H1 (cell line): ENCODE data around the gene ATP6V0D1. TPM values are rescaled to one million over a fixed set of nuclear protein-coding genes. Genes with fewer than 3 reads are reported as not detected.

Source experiments
- CTCF ChIA-PET: fragments of 300-600 bp; sonication (Branson Sonifier 250); formaldehyde crosslinking; loops from one replicate; lab custom pipeline; 2021; ENCODE audit not compliant: partially characterized antibody; lab: Charles Lee
- POLR2A ChIA-PET: fragments of 300-600 bp; sonication (Branson Sonifier 250); formaldehyde crosslinking; loops from one replicate; lab custom pipeline; 2021; ENCODE audit warnings: inconsistent platforms; ENCODE audit not compliant: partially characterized antibody; lab: Charles Lee
- DNase-seq, 2 experiments: peaks; one replicate each; pipeline versions ENCODE4 v3.0.0 to v3.0.0-alpha.2; 2010 to 2022; ENCODE audit warnings: low spot score in 2 of 2, low read depth in 1 of 2, mixed read lengths in 1 of 2
- FAIRE-seq: peaks from 2 replicates; lab custom pipeline; 2011; peaks lifted over from hg19 to GRCh38; lab: Jason Lieb, UNC
- H2AFZ ChIP-seq: 2 replicates; pipeline ENCODE4 v1.8.1; 2012; ENCODE audit warnings: low read length, inconsistent platforms
- H2AK5ac ChIP-seq: 2 replicates; pipeline ENCODE4 v1.6.1; 2013; ENCODE audit warnings: low read depth, low read length
- H2BK120ac ChIP-seq: replicated peaks from 2 replicates; pipeline ENCODE3; 2013; ENCODE audit warnings: low read depth, low read length, inconsistent platforms
- H2BK12ac ChIP-seq: 2 replicates; pipeline ENCODE4 v1.6.1; 2013; ENCODE audit warnings: low read depth, low read length
- H2BK15ac ChIP-seq: 2 replicates; pipeline ENCODE4 v1.6.1; 2013; ENCODE audit warnings: low read length
- H2BK20ac ChIP-seq: 2 replicates; pipeline ENCODE4 v1.6.1; 2013; ENCODE audit warnings: low read length
- H2BK5ac ChIP-seq: 2 replicates; pipeline ENCODE4 v1.6.1; 2013; ENCODE audit warnings: low read depth, low read length
- H3K14ac ChIP-seq: 2 replicates; pipeline ENCODE4 v1.6.1; 2013; ENCODE audit warnings: inconsistent platforms; ENCODE audit not compliant: insufficient read length
- H3K18ac ChIP-seq: 2 replicates; pipeline ENCODE4 v1.6.1; 2013; ENCODE audit warnings: low read length; ENCODE audit errors: extremely low read depth
- H3K23ac ChIP-seq: 2 replicates; pipeline ENCODE4 v1.6.1; 2013; ENCODE audit warnings: inconsistent platforms; ENCODE audit not compliant: insufficient read length
- H3K23me2 ChIP-seq: 2 replicates; pipeline ENCODE4 v1.6.1; 2013; ENCODE audit warnings: low read depth, low read length
- H3K27ac ChIP-seq: 2 replicates; pipeline ENCODE4 v1.6.1; 2011; ENCODE audit warnings: low read depth, low read length, inconsistent platforms
- H3K27me3 ChIP-seq, 4 experiments: replicated peaks in 1 of 4; 1 replicate in 1 of 4; 2 replicates in 3 of 4; pipeline versions ENCODE4 v1.6.1 to v1.8.1; 2011 to 2013; ENCODE audit warnings: low read length in 3 of 4, mild to moderate bottlenecking in 3 of 4, inconsistent platforms in 2 of 4, mixed read lengths in 2 of 4, moderate library complexity in 1 of 4; ENCODE audit not compliant: control insufficient read depth in 3 of 4, insufficient read depth in 3 of 4; ENCODE audit errors: extremely low read depth in 1 of 4
- H3K36me3 ChIP-seq, 4 experiments: 2 replicates each; pipeline versions ENCODE4 v1.6.1 to v1.8.1; 2011 to 2013; ENCODE audit warnings: mild to moderate bottlenecking in 4 of 4, low read length in 3 of 4, moderate library complexity in 2 of 4, control low read depth in 1 of 4, inconsistent platforms in 1 of 4; ENCODE audit not compliant: insufficient read depth in 4 of 4, control insufficient read depth in 2 of 4
- H3K4ac ChIP-seq: replicated peaks from 2 replicates; pipeline ENCODE3; 2013; ENCODE audit warnings: low read length, low read depth, mixed read lengths, inconsistent platforms; ENCODE audit not compliant: insufficient read length
- H3K4me1 ChIP-seq, 4 experiments: replicated peaks in 1 of 4; 1 replicate in 1 of 4; 2 replicates in 3 of 4; pipeline versions ENCODE4 v1.6.1 to v1.8.1; 2011 to 2013; ENCODE audit warnings: low read length in 3 of 4, inconsistent platforms in 2 of 4, mixed read lengths in 1 of 4; ENCODE audit not compliant: insufficient read depth in 4 of 4, control insufficient read depth in 3 of 4
- H3K4me2 ChIP-seq, 2 experiments: 2 replicates each; pipeline versions ENCODE4 v1.6.1 to v1.8.1; 2011 to 2013; ENCODE audit warnings: low read depth in 2 of 2, low read length in 2 of 2, control low read depth in 1 of 2, inconsistent platforms in 1 of 2, mild to moderate bottlenecking in 1 of 2; ENCODE audit not compliant: insufficient read depth in 1 of 2
- H3K4me3 ChIP-seq, 4 experiments: fragments of 200-600, 300-600 bp in 1 of 4; sonication (generic), shearing (Covaris generic), sonication (Bioruptor Twin) in 1 of 4; 2 replicates each; pipeline versions ENCODE4 v1.5.1 to v1.8.1; 2011 to 2016; ENCODE audit warnings: low read length in 4 of 4, low read depth in 3 of 4, control low read depth in 2 of 4, inconsistent platforms in 2 of 4, mild to moderate bottlenecking in 2 of 4, mixed read lengths in 1 of 4, moderate library complexity in 1 of 4; ENCODE audit not compliant: insufficient read depth in 2 of 4; ENCODE audit errors: extremely low read depth in 1 of 4
- H3K56ac ChIP-seq: replicated peaks from 2 replicates; pipeline ENCODE3; 2013; ENCODE audit warnings: low read depth, mild to moderate bottlenecking, mixed read lengths, low read length, inconsistent platforms; ENCODE audit not compliant: insufficient read length
- H3K79me1 ChIP-seq: 2 replicates; pipeline ENCODE4 v1.6.1; 2013; ENCODE audit warnings: low read depth, low read length, control low read depth
- H3K79me2 ChIP-seq, 2 experiments: 2 replicates each; pipeline versions ENCODE4 v1.6.1 to v1.8.1; 2012 to 2013; ENCODE audit warnings: low read length in 2 of 2, mild to moderate bottlenecking in 2 of 2, inconsistent platforms in 1 of 2; ENCODE audit not compliant: insufficient read depth in 2 of 2, control insufficient read depth in 1 of 2
- H3K9ac ChIP-seq, 4 experiments: replicated peaks in 1 of 4; 1 replicate in 1 of 4; 2 replicates in 3 of 4; pipeline versions ENCODE4 v1.6.1 to v1.8.1; 2011 to 2013; ENCODE audit warnings: low read depth in 3 of 4, low read length in 3 of 4, control low read depth in 2 of 4, mild to moderate bottlenecking in 2 of 4, moderate library complexity in 2 of 4, inconsistent platforms in 1 of 4; ENCODE audit errors: extremely low read depth in 1 of 4
- H3K9me3 ChIP-seq, 2 experiments: 2 replicates each; pipeline versions ENCODE4 v1.6.1 to v1.8.1; 2012 to 2013; ENCODE audit warnings: mild to moderate bottlenecking in 2 of 2, moderate library complexity in 2 of 2, control low read depth in 1 of 2, inconsistent platforms in 1 of 2, low read depth in 1 of 2, low read length in 1 of 2, mixed read lengths in 1 of 2; ENCODE audit not compliant: insufficient read depth in 2 of 2
- H4K20me1 ChIP-seq, 2 experiments: replicated peaks in 1 of 2; 2 replicates each; pipeline versions ENCODE3 to v1.8.1; 2011 to 2013; ENCODE audit warnings: inconsistent platforms in 2 of 2, low read length in 2 of 2, mild to moderate bottlenecking in 1 of 2; ENCODE audit not compliant: insufficient read depth in 2 of 2, control insufficient read depth in 1 of 2
- H4K5ac ChIP-seq: 2 replicates; pipeline ENCODE4 v1.6.1; 2013; ENCODE audit warnings: low read length, low read depth, mixed read lengths, inconsistent platforms; ENCODE audit not compliant: insufficient read length
- H4K8ac ChIP-seq: 2 replicates; pipeline ENCODE4 v1.8.0; 2013; ENCODE audit warnings: mild to moderate bottlenecking, moderate library complexity, low read length, inconsistent platforms; ENCODE audit not compliant: insufficient read depth; ENCODE audit errors: extremely low read depth
- H4K91ac ChIP-seq: replicated peaks from 2 replicates; pipeline ENCODE3; 2013; ENCODE audit warnings: low read length, mixed read lengths, inconsistent platforms; ENCODE audit not compliant: insufficient read length
- CBX5 ChIP-seq: fragments of 300-800, 300-1000 bp; sonication (generic); IDR thresholded peaks from 2 replicates; pipeline ENCODE4 v1.7.1; 2016; ENCODE audit warnings: antibody characterized with exemption, low read length, low read depth
- CBX8 ChIP-seq: fragments of 300-800, 300-1000 bp; sonication (generic); IDR thresholded peaks from 2 replicates; pipeline ENCODE4 v1.7.1; 2016; ENCODE audit warnings: low read depth, low read length, borderline replicate concordance
- CTBP2 ChIP-seq: IDR thresholded peaks from 2 replicates; pipeline ENCODE4 v1.7.0; 2011; ENCODE audit warnings: borderline replicate concordance, mild to moderate bottlenecking, moderate library complexity, mixed read lengths, low read length; ENCODE audit not compliant: insufficient read depth, insufficient read length
- CTCF ChIP-seq, 3 experiments: IDR thresholded peaks; 1 replicate in 2 of 3; 2 replicates in 1 of 3; pipeline versions ENCODE4 v1.5.1 to v1.6.1; 2011; ENCODE audit warnings: low read length in 3 of 3, mild to moderate bottlenecking in 3 of 3, inconsistent platforms in 2 of 3, low read depth in 1 of 3, moderate library complexity in 1 of 3; ENCODE audit not compliant: insufficient read depth in 1 of 3; ENCODE audit errors: control extremely low read depth in 1 of 3
- EZH2 ChIP-seq: fragments of 200-600 bp; sonication (generic); IDR thresholded peaks from 2 replicates; pipeline ENCODE4 v1.7.1; 2012; ENCODE audit warnings: low read depth, mild to moderate bottlenecking, moderate library complexity, low read length, inconsistent platforms; ENCODE audit not compliant: severe bottlenecking
- SP2 ChIP-seq: IDR thresholded peaks from 2 replicates; pipeline ENCODE4 v1.6.1; 2012; ENCODE audit warnings: mild to moderate bottlenecking, low read length, inconsistent platforms
- SUZ12 ChIP-seq: fragments of 200-600 bp; sonication (generic); IDR thresholded peaks from 2 replicates; pipeline ENCODE4 v1.6.1; 2012; ENCODE audit warnings: mild to moderate bottlenecking, inconsistent platforms, low read length, moderate library complexity, mixed read lengths
- TBP ChIP-seq: IDR thresholded peaks from 2 replicates; pipeline ENCODE4 v1.6.1; 2011; ENCODE audit warnings: low read depth, low read length, improper control_type of control experiment
- WGBS, 2 experiments: shearing (Covaris generic) in 1 of 2; methylation state at CpG; one replicate each; pipeline versions ENCODE4 v1.1.6 to v1.1.7; 2013 to 2015; ENCODE audit warnings: low lambda C conversion rate in 2 of 2, mixed read lengths in 2 of 2, inconsistent platforms in 1 of 2, low coverage in 1 of 2, missing lambda C conversion rate in 1 of 2; ENCODE audit not compliant: insufficient replicate concordance in 2 of 2, insufficient coverage in 1 of 2, insufficient read length in 1 of 2; ENCODE audit errors: extremely low coverage in 1 of 2, missing lambda C conversion rate in 1 of 2; 5-methylcytosine and 5-hydroxymethylcytosine counted together
- polyA plus RNA-seq, 7 experiments: library from polyadenylated mRNA; depleted of rRNA in 3 of 7; stranded (reverse) in 5 of 7; unstranded in 2 of 7; fragments of >200 nt in 5 of 7; fragments of 200-250 nt in 2 of 7; gene quantifications; 1 replicate in 5 of 7; 2 replicates in 1 of 7; 4 replicates in 1 of 7; pipeline versions ENCODE4 v1.2.1 to v1.2.3, GENCODE V29; 2011 to 2013; ENCODE audit warnings: missing spikeins in 2 of 7, mixed read lengths in 2 of 7
- total RNA-seq: library from RNA; stranded (reverse); fragmentation: NEBNext Ultra II Directional; extraction: Animal tissue kit (Norgen Biotek cat#: 25700); gene quantifications from 2 replicates; pipeline ENCODE4 v1.2.1, GENCODE V29; 2021

Gene ATP6V0D1
- total and polyA plus RNA-seq, 2 of the 8 experiments (the other 6 are each of a cell fraction or from before 2014, with no cell fraction given), result 47.3 to 134 TPM

DNA sequence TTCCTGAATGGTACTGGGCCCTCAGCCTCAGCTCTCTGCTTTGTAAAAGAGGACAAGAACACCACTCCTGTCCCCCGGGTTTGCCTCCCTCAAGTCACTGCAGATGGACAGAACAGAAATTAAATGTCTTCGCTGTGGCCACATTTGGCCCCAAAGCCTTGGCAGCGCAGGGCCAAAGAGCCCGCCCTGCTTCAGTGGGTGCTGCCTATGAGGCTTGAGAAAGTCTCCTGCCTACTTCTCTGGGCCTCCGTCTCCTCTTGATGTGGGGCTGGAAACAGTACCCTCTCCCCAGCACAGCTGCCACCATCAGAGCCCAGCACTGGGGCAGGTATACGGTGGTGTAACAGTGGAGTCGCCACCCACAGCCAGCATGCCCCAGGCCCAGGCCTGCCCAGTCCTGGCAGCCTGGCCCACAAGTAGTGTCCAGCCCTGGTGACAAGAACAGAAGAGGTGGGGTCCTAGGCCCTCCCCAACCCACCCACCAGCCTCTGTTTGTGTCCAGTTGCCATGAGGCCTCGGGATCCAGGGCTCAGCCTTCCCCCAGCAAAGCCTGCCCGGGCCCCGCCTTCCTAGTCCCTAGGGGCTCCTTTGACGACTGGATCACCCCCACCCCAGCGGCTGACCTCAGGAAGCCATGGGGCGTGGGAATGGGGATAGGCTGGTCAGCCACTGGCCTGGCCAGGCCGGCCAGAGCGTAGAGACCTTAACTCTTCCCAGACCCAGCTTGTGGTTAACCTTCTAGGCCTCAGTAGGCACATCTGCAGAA is 83.7 kb downstream of the ATP6V0D1 start:
- FAIRE-seq (no peak), DNase-seq (no peak)
- no peak overlapping the region for H3K23ac ChIP-seq
- H3K18ac ChIP-seq, result no peak overlapping the region; the same call in 1 of the 2 replicates
- H2BK120ac ChIP-seq, result no peak overlapping the region
- no peak overlapping the region for H2AFZ ChIP-seq
- 89% methylated on average over 15 of the region's 15 CpGs; no CpG with 5 or more reads in 1 of the 2 experiments for WGBS, 2 experiments
- no peak overlapping the region for H3K14ac ChIP-seq
- H3K36me3 ChIP-seq, result no peaks in the 10 kb centered on the region
- H4K5ac ChIP-seq, result no peak overlapping the region
- H3K23me2 ChIP-seq, result peaks cover 2% of the 10 kb centered on the region; the same call in 1 of the 2 replicates
- peaks cover 24 to 48% (median 43%) of the 10 kb centered on the region in 4 experiments for H3K27me3 ChIP-seq
- H3K9me3 ChIP-seq, result no peaks in the 10 kb centered on the region
- H3K4me3 ChIP-seq, result no peak overlapping the region
- H3K4me1 ChIP-seq, result peaks cover 0 to 39% (median 27%) of the 10 kb centered on the region in 4 experiments; a peak in 6 of 7 replicates
- H2BK5ac ChIP-seq, result no peak overlapping the region
- ChIA-PET POLR2A (interaction anchor here (1.0 to 2.0 kb wide), 4 partner anchors 9 to 21 kb away, joined by 3 to 5 read pairs (median 4); no protein-coding TSS in a partner anchor), CTCF (interaction anchor here (0.8 to 32.4 kb wide), 10 partner anchors 9 to 111 kb away, joined by 3 to 476 read pairs (median 4); partner anchors contain the start of gene ZDHHC1)
- H4K20me1 ChIP-seq, result peaks cover 6 to 9% of the 10 kb centered on the region in 2 experiments
- no peak overlapping the region for H4K91ac ChIP-seq
- no peaks in the 10 kb centered on the region for H3K79me2 ChIP-seq
- no peak overlapping the region for H3K27ac ChIP-seq
- no peak overlapping the region for H2BK20ac ChIP-seq
- no peak overlapping the region; the same call in 1 of the 2 replicates for H4K8ac ChIP-seq
- H3K79me1 ChIP-seq, result no peaks in the 10 kb centered on the region
- no peak overlapping the region for H3K56ac ChIP-seq
- H3K9ac ChIP-seq, result no peak overlapping the region
- 0 out of 2 replicates have a peak overlapping the region, but pooled peaks have one; percentile 46 for H2BK15ac ChIP-seq
- no peak overlapping the region for H2AK5ac ChIP-seq
- H3K4ac ChIP-seq, result no peak overlapping the region
- no peak overlapping the region for H2BK12ac ChIP-seq
- peak overlapping the region; percentile 53 to 60; a peak in 1 of 4 replicates for H3K4me2 ChIP-seq
- TF ChIP-seq CBX8 (no peak), CTBP2 (no peak), EZH2 (no peak), CBX5 (no peak), SUZ12 (no peak), CTCF (IDR thresholded peaks at IDR 0.05; ENCODE audit: control extremely low read depth in 1 of 3, insufficient read depth in 1 of 3, low read depth in 1 of 3, low read length in 3 of 3) (no peak), TBP (no peak), SP2 (no peak)
